Calu3 (cell line): ENCODE results near the gene TNFRSF6B. TPM values are rescaled to one million over a fixed set of nuclear protein-coding genes. Genes with fewer than 3 reads are reported as not detected.

ENCODE experiments used
- BruUV-seq: library from RNA; stranded (reverse); fragments of 400-500 nt; replicated peaks from 2 replicates; lab custom pipeline; 2021; lab: Mats Ljungman, UMichigan
- CTCF ChIA-PET: fragments of 300-600 bp; sonication (Branson Sonifier 250); formaldehyde crosslinking; loops from one replicate; lab custom pipeline; 2022; ENCODE audit warnings: antibody characterized with exemption; lab: Charles Lee
- DNase-seq: peaks from one replicate; pipeline ENCODE4 v3.0.0; 2022
- H3K27ac Mint-ChIP-seq: one replicate; pipeline ENCODE4 v1.8.0; 2022; ENCODE audit warnings: mixed read lengths; ENCODE audit not compliant: unreplicated experiment
- H3K27me3 Mint-ChIP-seq: one replicate; pipeline ENCODE4 v1.8.0; 2022; ENCODE audit warnings: mixed read lengths; ENCODE audit not compliant: unreplicated experiment
- H3K36me3 Mint-ChIP-seq: one replicate; pipeline ENCODE4 v1.8.0; 2022; ENCODE audit warnings: mild to moderate bottlenecking, moderate library complexity, mixed read lengths; ENCODE audit not compliant: insufficient read depth, unreplicated experiment
- H3K4me1 Mint-ChIP-seq: one replicate; pipeline ENCODE4 v1.8.0; 2022; ENCODE audit warnings: mild to moderate bottlenecking, low read depth, mixed read lengths; ENCODE audit not compliant: unreplicated experiment
- H3K4me3 Mint-ChIP-seq: one replicate; pipeline ENCODE4 v1.8.0; 2022; ENCODE audit warnings: mild to moderate bottlenecking, low read depth, moderate library complexity, mixed read lengths; ENCODE audit not compliant: unreplicated experiment
- H3K9me3 Mint-ChIP-seq: one replicate; pipeline ENCODE4 v1.8.0; 2022; ENCODE audit warnings: low read depth, mixed read lengths; ENCODE audit not compliant: unreplicated experiment
- CTCF ChIP-seq: fragments of 200-600 bp; IDR thresholded peaks from one replicate; pipeline ENCODE4 v1.8.0; 2022; ENCODE audit warnings: antibody characterized with exemption; ENCODE audit not compliant: unreplicated experiment
- intact Hi-C: fragments of 100-400 bp; cut with micrococcal nuclease; formaldehyde crosslinking; loops from one replicate; pipeline ENCODE4 v1.10.0; 2022; ENCODE audit not compliant: unreplicated experiment
- total RNA-seq: library from RNA; stranded (reverse); gene quantifications from 2 replicates; pipeline ENCODE4 v1.2.3, GENCODE V29; 2022

TNFRSF6B gene
- total RNA-seq, 1 experiment from 2014 or later, result not detected

- no peak for DNase-seq
- Mint-ChIP-seq H3K4me1 (peaks cover 21% of the 10 kb centered on the region), H3K36me3 (peaks cover 75% of the 10 kb centered on the region), H3K9me3 (no peaks in the 10 kb centered on the region), H3K27ac (no peak overlapping the region), H3K27me3 (no peaks in the 10 kb centered on the region), H3K4me3 (no peak overlapping the region)
- no peak for TF ChIP-seq CTCF
- BruUV-seq, result no TSS peak
- intact Hi-C loops, result no loop called here
- CTCF ChIA-PET, result no interaction called here
Measured at GRCh38 chr20:63678667-63679465, 17.6 kb upstream of the TNFRSF6B start.

- Mint-ChIP-seq H3K9me3 (no peaks in the 10 kb centered on the region), H3K36me3 (peaks cover 81% of the 10 kb centered on the region), H3K4me1 (peaks cover 31% of the 10 kb centered on the region), H3K4me3 (no peak overlapping the region), H3K27me3 (no peaks in the 10 kb centered on the region), H3K27ac (peak overlapping the region; percentile 56)
- CTCF ChIA-PET, result no interaction called here
- intact Hi-C loops, result no loop called here
- BruUV-seq, result no TSS peak
- TF ChIP-seq CTCF, result no peak
- DNase-seq, result no peak
Measured at GRCh38 chr20:63679799-63680305, 16.6 kb upstream of the TNFRSF6B start.

- CTCF ChIA-PET, result interaction anchor here (1.2 kb wide), 1 partner anchor 22 kb away, joined by 3 read pairs; the partner anchor contains the start of gene RTEL1
- Mint-ChIP-seq H3K36me3 (peaks cover 82% of the 10 kb centered on the region), H3K4me3 (no peak overlapping the region), H3K4me1 (peaks cover 37% of the 10 kb centered on the region), H3K9me3 (no peaks in the 10 kb centered on the region), H3K27ac (no peak overlapping the region), H3K27me3 (no peaks in the 10 kb centered on the region)
- intact Hi-C loops, result no loop called here
- no TSS peak for BruUV-seq
- TF ChIP-seq CTCF, result no peak
- DNase-seq, result no peak
Measured at GRCh38 chr20:63680427-63680826, 16.0 kb upstream of the TNFRSF6B start.

- no peak overlapping the region for H3K27ac Mint-ChIP-seq
- CTCF ChIA-PET, result interaction anchor here (1.2 to 3.1 kb wide), 2 partner anchors 23 to 143 kb away, joined by 3 to 25 read pairs; partner anchors contain the start of genes PTK6 and RTEL1
- intact Hi-C loops, result no loop called here
Measured at GRCh38 chr20:63680857-63681608, 15.4 kb upstream of the TNFRSF6B start.

More at GRCh38 chr20:63680857-63681608, 15.4 kb upstream of the TNFRSF6B start:
- Mint-ChIP-seq H3K4me3 (no peak overlapping the region), H3K4me1 (peaks cover 42% of the 10 kb centered on the region), H3K9me3 (no peaks in the 10 kb centered on the region), H3K36me3 (peaks cover 82% of the 10 kb centered on the region), H3K27me3 (no peaks in the 10 kb centered on the region)
- DNase-seq, result no peak
- no TSS peak for BruUV-seq
- no peak for TF ChIP-seq CTCF
